Coronary artery (tissue), 2 donors: ENCODE data around the gene BMP5.

Experiments
- DNase-seq: peaks from one replicate; pipeline ENCODE4 v3.0.0-alpha.2; 2017; ENCODE audit warnings: low spot score
- H3K27ac ChIP-seq, 2 donors: fragments of 200-600 bp; sonication (generic); one replicate each; pipeline ENCODE4 v1.5.1; 2016 to 2019
- H3K4me3 ChIP-seq: fragments of 200-600 bp; sonication (generic); 2 replicates; pipeline ENCODE4 v1.5.1; 2016; ENCODE audit warnings: mild to moderate bottlenecking, moderate library complexity
- TF ChIP-seq, protein P1 (sequence below): fragments of 200-600 bp; sonication (generic); IDR thresholded peaks from one replicate; pipeline ENCODE4 v1.5.1; 2019; ENCODE audit warnings: antibody characterized with exemption

BMP5 gene

DNA sequence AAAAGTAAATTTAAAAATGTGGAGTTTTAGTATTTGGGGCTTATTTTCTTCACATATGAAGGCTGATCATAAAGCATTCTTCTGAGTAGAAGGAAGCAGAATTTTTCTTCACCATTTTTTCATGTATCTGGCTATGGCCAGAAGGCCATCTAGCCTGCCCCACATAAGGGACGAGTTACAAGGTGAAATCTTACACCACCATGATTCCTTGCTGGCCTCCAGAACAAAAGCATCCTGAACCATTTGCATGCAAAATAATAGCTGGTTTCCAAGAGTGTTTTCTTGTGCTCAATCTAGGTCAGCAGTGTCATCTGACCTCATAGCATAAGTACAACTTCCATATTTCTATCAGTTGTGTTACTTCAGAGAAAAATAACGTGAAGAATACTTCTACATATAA, 93.1 kb downstream of the BMP5 start:
- TF ChIP-seq, protein P1, sequence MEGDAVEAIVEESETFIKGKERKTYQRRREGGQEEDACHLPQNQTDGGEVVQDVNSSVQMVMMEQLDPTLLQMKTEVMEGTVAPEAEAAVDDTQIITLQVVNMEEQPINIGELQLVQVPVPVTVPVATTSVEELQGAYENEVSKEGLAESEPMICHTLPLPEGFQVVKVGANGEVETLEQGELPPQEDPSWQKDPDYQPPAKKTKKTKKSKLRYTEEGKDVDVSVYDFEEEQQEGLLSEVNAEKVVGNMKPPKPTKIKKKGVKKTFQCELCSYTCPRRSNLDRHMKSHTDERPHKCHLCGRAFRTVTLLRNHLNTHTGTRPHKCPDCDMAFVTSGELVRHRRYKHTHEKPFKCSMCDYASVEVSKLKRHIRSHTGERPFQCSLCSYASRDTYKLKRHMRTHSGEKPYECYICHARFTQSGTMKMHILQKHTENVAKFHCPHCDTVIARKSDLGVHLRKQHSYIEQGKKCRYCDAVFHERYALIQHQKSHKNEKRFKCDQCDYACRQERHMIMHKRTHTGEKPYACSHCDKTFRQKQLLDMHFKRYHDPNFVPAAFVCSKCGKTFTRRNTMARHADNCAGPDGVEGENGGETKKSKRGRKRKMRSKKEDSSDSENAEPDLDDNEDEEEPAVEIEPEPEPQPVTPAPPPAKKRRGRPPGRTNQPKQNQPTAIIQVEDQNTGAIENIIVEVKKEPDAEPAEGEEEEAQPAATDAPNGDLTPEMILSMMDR, result no peak
- Histone ChIP-seq H3K27ac (no peak overlapping the region), H3K4me3 (no peak overlapping the region)
- no peak for DNase-seq

DNA sequence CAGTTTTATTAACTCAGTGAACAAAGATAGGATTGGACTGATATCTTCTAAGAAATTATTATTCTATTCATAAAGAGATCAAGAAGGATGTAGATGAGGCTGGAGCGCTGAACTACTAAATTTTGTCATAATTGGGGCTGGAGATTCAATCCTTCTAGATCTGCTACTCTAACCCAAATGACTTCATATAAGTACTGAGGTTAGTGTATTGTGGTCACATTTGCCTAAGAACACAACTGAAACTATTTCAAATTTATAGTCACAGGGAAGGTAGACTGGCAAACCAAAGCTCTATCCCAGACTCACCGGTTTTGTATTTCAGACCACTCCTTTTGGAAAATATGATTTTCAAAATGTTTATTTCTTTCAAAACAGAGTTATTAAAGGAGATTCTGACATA, 96.7 kb downstream of the BMP5 start:
- Histone ChIP-seq H3K27ac (no peak overlapping the region), H3K4me3 (no peak overlapping the region)
- TF ChIP-seq, protein P1, result no peak
- DNase-seq, result no peak

DNA sequence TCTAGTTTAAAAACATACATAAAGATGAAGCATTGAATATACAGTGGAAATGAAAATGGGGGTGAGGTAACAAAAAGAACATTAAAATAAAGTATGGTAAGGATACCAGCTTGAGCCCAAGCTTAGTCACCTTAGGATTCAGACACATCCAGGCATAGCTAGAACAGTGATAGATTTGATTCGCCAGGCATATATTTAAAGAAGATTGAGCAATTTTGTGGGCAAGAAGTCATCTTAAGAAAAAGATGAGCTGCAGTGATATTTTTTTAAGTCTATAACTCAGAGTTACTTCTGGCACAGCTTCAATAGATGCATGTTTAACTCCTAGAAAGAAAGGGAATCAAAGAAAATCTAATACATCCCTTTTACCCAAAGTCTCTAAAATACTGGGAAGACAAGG, 97.9 kb downstream of the BMP5 start:
- H3K4me3 ChIP-seq, result no peak overlapping the region
- no peak for DNase-seq
- TF ChIP-seq, protein P1, result no peak
- H3K27ac ChIP-seq, result no peak overlapping the region

DNA sequence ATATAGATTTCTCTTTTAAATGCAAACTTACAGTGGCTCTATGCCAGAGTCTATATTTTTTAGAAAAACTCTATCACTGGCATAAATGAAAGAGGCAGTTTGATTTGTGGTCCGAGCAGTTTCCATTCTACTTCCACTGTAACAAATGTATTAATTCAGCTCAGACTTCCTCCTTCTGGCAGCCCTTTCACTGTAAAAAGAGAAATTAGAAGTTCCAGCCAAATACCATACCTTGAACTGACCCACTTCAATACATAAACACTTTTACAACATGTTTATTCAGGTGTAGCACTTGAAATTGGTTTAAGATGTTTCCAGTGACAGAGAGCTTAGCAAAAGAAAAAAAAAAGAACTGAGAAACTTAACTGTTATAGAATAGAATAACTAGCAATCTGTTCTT, 99.3 kb downstream of the BMP5 start:
- TF ChIP-seq, protein P1, result no peak
- H3K27ac ChIP-seq, result no peak overlapping the region

DNA sequence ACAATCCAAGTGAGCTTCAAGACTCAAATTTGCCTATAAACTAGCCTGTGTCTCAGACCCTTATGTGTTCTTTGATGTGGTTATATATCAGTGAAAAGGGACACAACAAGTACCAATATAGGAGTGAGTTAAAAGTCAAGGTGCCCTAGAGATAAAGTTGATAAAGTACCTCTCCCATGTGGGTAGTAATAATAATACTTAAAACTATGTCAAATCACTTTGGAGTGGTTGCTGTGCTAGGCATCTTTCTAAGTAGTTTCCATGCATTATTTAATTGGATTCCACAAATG, 100.4 kb downstream of the BMP5 start:
- TF ChIP-seq, protein P1, result no peak
- no peak overlapping the region for H3K4me3 ChIP-seq
- DNase-seq, result no peak
- no peak overlapping the region for H3K27ac ChIP-seq

More for the DNA sequence above, 99.3 kb downstream of the BMP5 start:
- H3K4me3 ChIP-seq, result no peak overlapping the region
- no peak for DNase-seq

DNA sequence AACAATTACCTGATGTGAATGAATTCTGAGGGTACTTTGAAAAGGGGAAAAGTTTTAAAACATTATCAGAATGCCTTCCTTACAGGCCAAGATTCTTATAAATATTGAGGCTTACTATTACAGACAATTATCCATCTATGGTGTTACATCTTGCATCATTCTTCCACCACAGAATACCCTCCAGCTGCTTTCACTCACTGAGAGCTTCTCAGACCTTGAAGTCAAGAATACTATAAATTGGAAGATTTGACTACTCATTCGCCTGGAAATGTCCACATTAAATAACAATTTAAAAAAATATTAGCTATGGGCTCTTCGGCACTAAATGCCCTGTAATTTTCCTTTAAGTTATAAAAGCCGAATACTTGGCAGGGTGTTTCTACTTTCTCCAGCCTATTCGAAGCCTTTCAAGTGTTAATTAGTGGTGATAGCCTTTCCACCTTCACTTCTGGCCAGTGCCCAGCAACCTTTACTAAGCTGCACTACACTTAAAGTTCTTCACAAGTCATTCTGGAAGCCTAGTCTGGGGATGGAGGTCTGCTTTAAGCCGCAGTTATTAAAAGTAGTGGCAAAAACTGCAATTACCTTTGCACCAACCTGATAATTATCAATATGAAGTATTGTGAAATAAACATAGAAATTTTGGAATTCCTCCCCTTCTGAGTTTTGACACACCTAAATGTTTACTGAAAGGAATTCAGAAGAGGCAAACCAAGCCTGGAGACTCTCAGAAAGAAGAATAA, 100.9 kb downstream of the BMP5 start:
- TF ChIP-seq, protein P1, result no peak
- Histone ChIP-seq H3K27ac (no peak overlapping the region), H3K4me3 (no peak overlapping the region)
- DNase-seq, result no peak

DNA sequence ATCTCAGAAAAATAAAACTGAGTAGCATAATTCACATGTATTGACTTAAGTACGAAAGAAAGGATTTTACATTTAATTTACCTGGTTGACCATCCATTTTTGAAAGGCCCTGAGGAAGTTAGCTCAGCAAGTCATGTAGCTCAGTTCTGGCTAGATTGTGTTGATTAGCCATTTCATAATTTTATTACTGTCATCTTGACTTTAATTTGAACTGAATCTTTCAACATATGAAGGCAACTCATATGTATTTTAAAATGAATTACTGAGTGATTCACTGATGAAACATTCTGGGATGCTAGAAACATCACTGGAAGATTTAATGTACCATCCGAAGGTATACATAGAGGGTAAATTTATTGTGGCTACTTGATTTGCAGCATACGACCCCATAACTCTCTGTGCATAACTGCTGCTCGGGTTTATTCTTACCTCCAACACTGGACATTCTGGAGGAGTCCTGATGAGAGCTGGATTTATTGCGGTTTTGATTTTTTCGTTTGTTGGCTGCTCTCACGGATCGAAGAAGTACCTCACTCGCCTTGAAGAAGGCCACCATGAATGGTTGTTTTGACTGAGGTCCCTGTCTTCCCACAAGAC, 101.7 kb downstream of the BMP5 start:
- Histone ChIP-seq H3K4me3 (no peak overlapping the region), H3K27ac (no peak overlapping the region)
- DNase-seq, result no peak
- TF ChIP-seq, protein P1, result no peak
